KMS-11 (cell line): Measurements from ENCODE around the gene NUAK2.
"Not testable (repeated sequence)": the region's sequence is repeated elsewhere in the genome, so short reads cannot be mapped to it uniquely, and the experiment has no call there.

Experiments
- H2AFZ ChIP-seq: fragments of 200-600 bp; sonication (generic); 2 replicates; pipeline ENCODE4 v1.6.1; 2016; ENCODE audit warnings: antibody characterized with exemption, mixed run types, low read depth
- H3K27ac ChIP-seq: fragments of 200-600 bp; sonication (generic); 2 replicates; pipeline ENCODE4 v1.6.1; 2016; ENCODE audit warnings: mild to moderate bottlenecking, mixed run types
- H3K27me3 ChIP-seq: fragments of 200-600 bp; sonication (generic); 2 replicates; pipeline ENCODE4 v1.6.1; 2017; ENCODE audit warnings: mild to moderate bottlenecking, low read depth, mixed run types, moderate library complexity; ENCODE audit not compliant: insufficient read depth
- H3K36me3 ChIP-seq: fragments of 200-600 bp; sonication (generic); 2 replicates; pipeline ENCODE4 v1.6.1; 2017; ENCODE audit warnings: mild to moderate bottlenecking, mixed run types; ENCODE audit not compliant: insufficient read depth
- H3K4me1 ChIP-seq: fragments of 200-600 bp; sonication (generic); 2 replicates; pipeline ENCODE4 v1.6.1; 2016; ENCODE audit warnings: mild to moderate bottlenecking, low read depth, mixed run types; ENCODE audit not compliant: poor library complexity, severe bottlenecking
- H3K4me2 ChIP-seq: fragments of 200-600 bp; sonication (generic); 2 replicates; pipeline ENCODE4 v1.7.0; 2016; ENCODE audit warnings: mild to moderate bottlenecking, mixed run types
- H3K4me3 ChIP-seq: fragments of 200-600 bp; sonication (generic); IDR thresholded peaks from 2 replicates; pipeline ENCODE4 v1.6.1; 2017; ENCODE audit warnings: low read depth, low read length, mixed read lengths; ENCODE audit not compliant: insufficient read depth
- H3K79me2 ChIP-seq: fragments of 200-600 bp; sonication (generic); 2 replicates; pipeline ENCODE4 v1.6.1; 2016; ENCODE audit warnings: low read depth, mixed run types; ENCODE audit not compliant: insufficient read depth
- H3K9ac ChIP-seq: fragments of 200-600 bp; sonication (generic); 2 replicates; pipeline ENCODE4 v1.6.1; 2016; ENCODE audit warnings: mild to moderate bottlenecking, mixed run types
- H4K20me1 ChIP-seq: fragments of 200-600 bp; sonication (generic); 2 replicates; pipeline ENCODE4 v1.6.1; 2016; ENCODE audit warnings: mild to moderate bottlenecking, mixed run types; ENCODE audit not compliant: insufficient read depth
- TF ChIP-seq, protein P1 (sequence below): fragments of 200-600 bp; sonication (generic); conservative IDR thresholded peaks from 2 replicates; pipeline ENCODE4 v1.6.1; 2017; ENCODE audit warnings: low read depth, mild to moderate bottlenecking, antibody characterized with exemption, low read length, moderate library complexity, mixed read lengths

Gene NUAK2

DNA sequence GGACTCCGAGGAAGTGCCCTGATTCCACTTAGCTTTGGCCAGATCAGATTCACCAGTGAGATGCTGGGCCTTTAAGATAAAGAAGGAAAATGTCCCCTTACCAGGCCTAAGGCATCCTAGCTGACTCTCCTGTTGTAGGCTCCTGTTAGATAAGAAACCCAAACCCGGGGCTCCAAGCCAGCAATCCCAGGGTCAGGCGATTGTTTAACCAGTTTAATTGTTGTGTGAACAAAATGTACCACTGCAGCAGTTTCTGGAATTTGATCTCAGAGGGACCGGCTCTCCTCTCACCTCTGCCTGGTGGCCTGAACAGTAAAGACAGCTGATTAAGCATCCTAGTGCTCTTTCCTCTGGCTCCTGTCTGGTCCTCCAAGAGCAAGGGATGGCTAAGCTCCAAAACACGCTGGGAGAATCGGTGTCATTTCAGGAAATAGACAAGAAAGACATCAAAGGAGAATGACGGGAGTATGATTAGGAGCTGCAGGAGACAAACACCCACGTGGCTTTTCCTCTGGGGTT, 44.5 kb upstream of the NUAK2 start:
- no peaks in the 10 kb centered on the region for H4K20me1 ChIP-seq
- H3K4me2 ChIP-seq = no peak overlapping the region
- H3K36me3 ChIP-seq = no peaks in the 10 kb centered on the region
- H3K27ac ChIP-seq = no peak overlapping the region
- TF ChIP-seq, protein P1, sequence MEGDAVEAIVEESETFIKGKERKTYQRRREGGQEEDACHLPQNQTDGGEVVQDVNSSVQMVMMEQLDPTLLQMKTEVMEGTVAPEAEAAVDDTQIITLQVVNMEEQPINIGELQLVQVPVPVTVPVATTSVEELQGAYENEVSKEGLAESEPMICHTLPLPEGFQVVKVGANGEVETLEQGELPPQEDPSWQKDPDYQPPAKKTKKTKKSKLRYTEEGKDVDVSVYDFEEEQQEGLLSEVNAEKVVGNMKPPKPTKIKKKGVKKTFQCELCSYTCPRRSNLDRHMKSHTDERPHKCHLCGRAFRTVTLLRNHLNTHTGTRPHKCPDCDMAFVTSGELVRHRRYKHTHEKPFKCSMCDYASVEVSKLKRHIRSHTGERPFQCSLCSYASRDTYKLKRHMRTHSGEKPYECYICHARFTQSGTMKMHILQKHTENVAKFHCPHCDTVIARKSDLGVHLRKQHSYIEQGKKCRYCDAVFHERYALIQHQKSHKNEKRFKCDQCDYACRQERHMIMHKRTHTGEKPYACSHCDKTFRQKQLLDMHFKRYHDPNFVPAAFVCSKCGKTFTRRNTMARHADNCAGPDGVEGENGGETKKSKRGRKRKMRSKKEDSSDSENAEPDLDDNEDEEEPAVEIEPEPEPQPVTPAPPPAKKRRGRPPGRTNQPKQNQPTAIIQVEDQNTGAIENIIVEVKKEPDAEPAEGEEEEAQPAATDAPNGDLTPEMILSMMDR = no peak
- no peak overlapping the region for H2AFZ ChIP-seq
- no peak overlapping the region for H3K9ac ChIP-seq
- no peaks in the 10 kb centered on the region for H3K79me2 ChIP-seq
- no peaks in the 10 kb centered on the region for H3K4me1 ChIP-seq
- no peaks in the 10 kb centered on the region for H3K27me3 ChIP-seq
- H3K4me3 ChIP-seq = no peak overlapping the region

DNA sequence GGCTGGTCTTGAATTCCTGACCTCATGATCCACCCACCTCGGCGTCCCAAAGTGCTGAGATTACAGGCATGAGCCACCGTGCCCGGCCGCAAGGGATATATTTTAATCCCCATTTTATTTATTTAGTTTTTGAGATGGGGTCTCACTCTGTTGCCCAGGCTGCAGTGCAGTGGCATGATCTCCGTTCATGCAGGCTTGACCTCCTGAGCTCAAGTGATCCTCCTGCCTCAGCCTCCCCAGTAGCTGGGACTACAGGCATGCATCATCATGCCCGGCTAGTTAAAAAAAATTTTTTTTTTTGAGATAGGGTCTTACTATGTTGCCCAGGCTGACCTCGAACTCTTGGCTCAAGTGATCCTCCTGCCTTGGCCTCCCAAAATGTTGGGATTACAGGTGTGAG, 43.5 kb upstream of the NUAK2 start:
- not testable (repeated sequence) for H4K20me1 ChIP-seq, H3K79me2 ChIP-seq, H3K27me3 ChIP-seq, H2AFZ ChIP-seq, H3K9ac ChIP-seq, H3K36me3 ChIP-seq, H3K4me3 ChIP-seq, H3K4me1 ChIP-seq, H3K4me2 ChIP-seq, H3K27ac ChIP-seq

DNA sequence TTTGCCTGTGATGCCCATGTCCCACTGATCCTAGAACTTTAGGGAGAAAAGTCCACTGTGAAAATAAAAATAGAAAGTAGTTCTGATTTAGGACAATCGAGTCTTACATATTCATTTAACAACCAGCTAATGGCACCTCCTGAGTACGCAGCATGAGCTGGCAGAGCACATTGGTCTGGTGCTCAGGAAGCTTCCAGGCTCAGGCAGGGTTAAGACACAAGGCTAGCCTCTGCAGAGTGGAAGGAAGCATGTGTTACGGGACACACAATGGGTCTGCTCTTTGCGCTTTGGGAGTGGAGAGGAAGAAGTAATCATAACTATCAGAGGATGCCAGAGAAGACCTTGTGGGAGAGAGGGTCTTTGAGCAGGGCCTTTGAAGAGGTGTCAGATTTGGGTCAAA, 39.3 kb upstream of the NUAK2 start:
- Histone ChIP-seq H3K36me3 (no peaks in the 10 kb centered on the region), H3K27me3 (0 out of 2 replicates have a peak, but pooled peaks cover 3% of the 10 kb centered on the region), H3K27ac (no peak overlapping the region), H3K9ac (no peak overlapping the region), H3K4me3 (no peak overlapping the region), H2AFZ (no peak overlapping the region), H3K79me2 (no peaks in the 10 kb centered on the region), H4K20me1 (no peaks in the 10 kb centered on the region), H3K4me1 (no peaks in the 10 kb centered on the region), H3K4me2 (no peak overlapping the region)
- TF ChIP-seq, protein P1 = no peak

DNA sequence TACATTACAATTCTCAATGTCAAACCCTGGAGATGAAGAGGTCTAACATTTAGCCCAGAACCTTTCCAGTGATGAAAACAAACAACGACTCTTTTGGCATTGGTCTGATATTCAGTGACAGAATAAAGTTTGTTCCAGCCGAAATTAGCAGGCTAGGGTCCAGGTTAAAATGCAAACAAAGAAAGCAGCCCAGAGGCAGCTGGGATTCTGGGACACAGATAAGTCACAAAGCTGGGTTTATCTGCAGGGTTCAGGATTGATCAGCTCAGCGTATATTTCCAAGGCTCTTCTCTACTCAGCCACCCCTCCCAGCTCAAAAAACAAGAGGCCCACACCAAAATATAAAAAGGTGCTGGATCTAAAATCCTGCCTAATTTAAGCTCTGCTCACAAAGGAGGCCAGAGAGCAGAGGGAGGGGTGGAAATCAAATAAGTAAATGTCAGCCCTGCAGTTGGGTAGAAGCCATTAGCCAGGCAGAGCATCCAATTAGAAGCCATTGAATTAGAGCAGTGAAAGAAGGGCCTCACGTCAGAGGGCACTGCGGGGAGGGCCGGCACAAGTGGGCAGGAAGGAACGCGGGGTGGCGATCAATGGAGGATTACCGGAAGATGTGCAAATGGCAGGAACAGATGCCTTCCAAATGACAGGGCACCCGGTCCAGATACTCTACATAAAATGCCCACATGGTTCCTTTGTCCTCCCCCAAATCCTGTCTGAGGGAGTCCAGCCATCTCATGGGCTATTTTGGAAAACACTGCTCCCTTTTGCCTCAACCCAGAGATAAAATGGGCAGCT, 38.4 kb upstream of the NUAK2 start:
- Histone ChIP-seq H3K4me2 (no peak overlapping the region), H4K20me1 (no peaks in the 10 kb centered on the region), H3K4me3 (no peak overlapping the region), H3K4me1 (no peaks in the 10 kb centered on the region), H2AFZ (no peak overlapping the region), H3K36me3 (no peaks in the 10 kb centered on the region), H3K27me3 (0 out of 2 replicates have a peak, but pooled peaks cover 3% of the 10 kb centered on the region), H3K79me2 (no peaks in the 10 kb centered on the region), H3K27ac (no peak overlapping the region), H3K9ac (no peak overlapping the region)
- TF ChIP-seq, protein P1 = no peak

DNA sequence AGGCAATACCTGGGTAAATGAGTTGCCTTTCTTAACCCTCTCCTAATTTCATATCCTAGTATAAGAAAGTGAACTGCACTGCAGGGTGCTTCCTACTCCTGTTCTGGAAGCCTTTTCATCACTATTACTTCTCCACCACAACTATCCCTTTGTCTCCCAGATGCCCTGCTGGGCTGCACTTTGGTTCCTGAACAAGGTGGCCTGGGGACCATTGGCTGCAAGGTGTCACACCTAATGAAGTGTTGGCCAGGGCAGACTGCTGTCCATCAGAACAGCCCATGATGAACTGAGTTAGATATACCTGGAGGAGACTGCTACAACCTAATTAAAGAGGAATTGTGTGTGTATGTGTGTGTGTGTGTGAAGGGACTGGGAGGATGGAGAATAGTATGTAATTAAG, 37.0 kb upstream of the NUAK2 start:
- H4K20me1 ChIP-seq = no peaks in the 10 kb centered on the region
- no peak overlapping the region for H2AFZ ChIP-seq
- no peaks in the 10 kb centered on the region for H3K36me3 ChIP-seq
- TF ChIP-seq, protein P1 = no peak
- no peak overlapping the region for H3K4me3 ChIP-seq
- H3K4me1 ChIP-seq = no peaks in the 10 kb centered on the region
- H3K27ac ChIP-seq = no peak overlapping the region
- H3K9ac ChIP-seq = no peak overlapping the region
- no peak overlapping the region for H3K4me2 ChIP-seq
- 0 out of 2 replicates have a peak, but pooled peaks cover 3% of the 10 kb centered on the region for H3K27me3 ChIP-seq
- no peaks in the 10 kb centered on the region for H3K79me2 ChIP-seq
